HG03520 (cell line): ENCODE measurements around the gene TBC1D22A.

Experiments
- ATAC-seq: cut with Tn5 transposase; IDR thresholded peaks from one replicate; pipeline ENCODE4 v1.9.1; 2021; ENCODE audit warnings: mild to moderate bottlenecking, moderate library complexity; ENCODE audit not compliant: unreplicated experiment

TBC1D22A gene

DNA sequence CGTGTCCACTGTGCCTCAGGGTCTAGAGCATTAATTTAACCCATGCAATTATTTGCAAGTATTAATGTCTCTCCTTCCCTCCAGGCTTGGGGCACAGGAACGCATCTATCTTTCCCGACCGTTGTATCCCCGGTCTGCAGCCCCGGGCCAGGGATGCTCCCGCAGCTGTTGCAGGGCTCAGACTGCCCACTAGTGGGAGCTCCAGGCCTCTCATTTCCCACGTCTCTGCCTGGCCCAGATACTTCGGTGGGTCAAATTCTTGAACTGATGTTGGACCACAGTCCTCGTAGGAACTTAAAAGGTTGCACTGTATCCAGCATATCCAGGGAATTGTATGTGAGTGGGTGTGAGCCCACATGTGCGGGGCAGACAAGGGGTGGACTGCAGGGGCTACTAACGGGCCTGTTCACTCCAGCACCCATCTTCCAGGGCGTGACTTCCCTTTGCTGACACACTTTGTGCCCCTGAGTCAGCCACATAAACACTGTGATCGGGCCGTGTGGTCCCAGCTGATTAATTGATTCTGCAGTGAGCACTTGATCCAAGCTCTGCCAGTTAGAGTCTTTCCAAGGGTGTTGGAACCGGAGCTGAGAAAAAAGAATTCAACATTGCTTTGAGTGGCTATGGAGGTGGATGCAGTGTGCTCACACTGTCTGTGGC is 451.3 kb downstream of the TBC1D22A start:
- no peak for ATAC-seq

DNA sequence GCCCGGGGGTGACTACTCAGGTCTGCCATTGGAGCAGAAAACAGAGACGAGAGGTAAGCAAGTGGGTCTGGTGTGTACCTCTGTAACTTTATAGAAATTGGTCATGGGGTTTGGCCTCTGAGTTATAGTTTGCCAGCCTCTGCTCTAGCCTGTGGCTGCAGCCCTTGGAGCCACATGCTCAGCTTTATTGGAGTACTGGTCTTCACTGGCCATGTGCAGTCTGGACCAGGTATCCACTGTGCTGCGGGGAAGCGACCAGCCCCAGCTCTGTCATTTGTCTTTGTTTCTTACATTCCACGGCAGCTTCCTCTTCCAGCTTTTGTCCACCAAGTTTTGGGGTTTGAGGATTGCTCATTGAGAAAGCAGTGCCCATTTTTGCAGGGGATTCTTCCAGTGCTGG is 453.4 kb downstream of the TBC1D22A start:
- no peak for ATAC-seq

DNA sequence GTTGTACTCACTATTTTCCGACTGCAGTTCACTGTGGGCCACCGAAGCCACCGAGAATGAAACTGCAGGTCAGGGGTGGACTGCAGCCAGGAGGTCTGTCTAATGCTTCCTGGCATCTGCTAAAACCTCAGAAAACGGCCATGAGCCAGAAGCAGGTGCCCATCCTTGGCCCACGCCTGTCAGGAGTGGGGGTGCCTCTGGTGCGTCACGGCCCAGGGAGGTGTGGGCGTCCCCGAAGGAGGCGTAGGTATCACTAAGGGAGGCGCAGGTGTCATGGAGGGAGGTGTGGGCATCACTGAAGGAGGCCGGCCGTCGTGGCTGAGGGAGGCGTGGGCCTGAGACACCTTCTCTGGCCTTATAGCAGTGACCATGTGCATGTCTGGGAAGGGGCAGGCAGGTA is 456.2 kb downstream of the TBC1D22A start:
- ATAC-seq = no peak

GRCh38 chr22:47219789-47220188 is 457.3 kb downstream of the TBC1D22A start:
- ATAC-seq = no peak

GRCh38 chr22:47220752-47221151 is 458.3 kb downstream of the TBC1D22A start:
- no peak for ATAC-seq

DNA sequence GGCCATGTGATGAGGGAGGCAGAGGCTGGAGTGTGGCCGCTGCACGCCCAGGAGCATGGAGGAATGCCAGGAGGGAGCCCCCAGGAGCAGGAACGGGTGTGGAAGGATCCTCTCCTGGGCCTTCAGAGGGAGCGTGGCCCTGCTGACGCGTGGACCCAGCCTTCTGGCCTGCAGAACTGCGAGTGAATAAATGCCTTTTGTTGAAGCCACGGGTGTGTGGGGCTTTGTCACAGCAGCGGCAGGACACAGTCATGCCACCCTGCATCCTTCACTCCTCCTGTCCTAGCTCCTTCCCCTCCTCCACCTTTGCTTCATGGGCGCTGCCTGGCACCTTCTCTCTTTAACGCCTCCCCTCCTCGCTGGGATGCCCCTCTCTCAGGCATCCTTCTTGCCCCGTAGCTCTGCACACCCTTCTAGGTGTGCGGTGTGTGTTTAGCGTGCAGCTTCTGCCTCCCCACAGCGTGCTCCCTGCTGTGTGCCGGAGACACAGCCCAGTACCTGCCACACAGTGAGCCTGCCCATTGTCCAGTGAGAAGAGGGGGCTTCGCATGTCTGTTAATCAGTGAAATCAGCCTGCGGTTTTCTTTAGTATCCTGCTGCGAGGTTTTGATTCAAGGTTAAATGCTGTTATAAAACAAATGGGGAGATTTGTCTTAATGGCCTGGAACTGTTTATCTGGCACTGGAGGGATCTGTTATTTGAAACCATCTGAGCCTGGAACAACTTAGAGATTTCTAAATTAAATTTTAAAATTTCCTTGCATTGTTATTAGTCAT is 459.6 kb downstream of the TBC1D22A start:
- no peak for ATAC-seq
